GM19452 (cell line): ENCODE results near the gene NTN3.

Experiments
- ATAC-seq: cut with Tn5 transposase; IDR thresholded peaks from one replicate; pipeline ENCODE4 v1.9.1; 2021; ENCODE audit not compliant: unreplicated experiment

The NTN3 gene

DNA sequence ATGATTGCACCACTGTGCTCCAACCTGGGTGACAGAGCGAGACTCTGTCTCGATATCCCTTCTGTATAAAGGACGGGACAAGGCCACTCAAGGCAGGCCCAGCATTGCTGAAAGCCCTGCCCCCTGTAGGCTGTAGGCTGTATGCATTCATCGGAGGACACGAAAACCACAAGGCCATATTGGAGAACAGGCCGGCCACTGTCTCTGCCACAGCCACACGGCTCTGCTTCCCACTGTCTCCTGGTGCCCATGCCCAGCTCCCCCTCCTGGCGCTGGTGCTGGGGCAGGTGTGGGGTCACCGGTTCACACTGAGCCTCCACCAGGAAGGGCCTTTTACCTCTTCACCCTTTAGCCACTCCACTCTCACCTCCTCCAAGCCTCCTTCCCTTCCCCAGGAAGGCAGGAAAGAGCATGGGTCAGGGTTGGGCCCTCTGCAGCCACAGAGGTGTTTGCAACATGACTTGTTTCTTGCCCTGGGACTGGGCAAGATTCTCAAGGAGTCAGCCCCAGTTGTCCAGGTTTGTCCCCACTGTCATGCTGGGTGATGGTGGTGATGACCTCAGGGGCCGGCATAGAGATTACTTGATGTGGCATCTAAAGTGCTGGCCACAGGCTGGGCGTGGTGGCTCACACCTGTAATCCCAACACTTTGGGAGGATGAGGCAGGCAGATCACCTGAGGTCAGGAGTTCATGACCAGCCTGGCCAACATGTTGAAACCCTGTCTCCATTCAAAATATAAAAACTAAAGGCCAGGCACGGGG is 5.3 kb upstream of the NTN3 start:
- ATAC-seq: no peak

DNA sequence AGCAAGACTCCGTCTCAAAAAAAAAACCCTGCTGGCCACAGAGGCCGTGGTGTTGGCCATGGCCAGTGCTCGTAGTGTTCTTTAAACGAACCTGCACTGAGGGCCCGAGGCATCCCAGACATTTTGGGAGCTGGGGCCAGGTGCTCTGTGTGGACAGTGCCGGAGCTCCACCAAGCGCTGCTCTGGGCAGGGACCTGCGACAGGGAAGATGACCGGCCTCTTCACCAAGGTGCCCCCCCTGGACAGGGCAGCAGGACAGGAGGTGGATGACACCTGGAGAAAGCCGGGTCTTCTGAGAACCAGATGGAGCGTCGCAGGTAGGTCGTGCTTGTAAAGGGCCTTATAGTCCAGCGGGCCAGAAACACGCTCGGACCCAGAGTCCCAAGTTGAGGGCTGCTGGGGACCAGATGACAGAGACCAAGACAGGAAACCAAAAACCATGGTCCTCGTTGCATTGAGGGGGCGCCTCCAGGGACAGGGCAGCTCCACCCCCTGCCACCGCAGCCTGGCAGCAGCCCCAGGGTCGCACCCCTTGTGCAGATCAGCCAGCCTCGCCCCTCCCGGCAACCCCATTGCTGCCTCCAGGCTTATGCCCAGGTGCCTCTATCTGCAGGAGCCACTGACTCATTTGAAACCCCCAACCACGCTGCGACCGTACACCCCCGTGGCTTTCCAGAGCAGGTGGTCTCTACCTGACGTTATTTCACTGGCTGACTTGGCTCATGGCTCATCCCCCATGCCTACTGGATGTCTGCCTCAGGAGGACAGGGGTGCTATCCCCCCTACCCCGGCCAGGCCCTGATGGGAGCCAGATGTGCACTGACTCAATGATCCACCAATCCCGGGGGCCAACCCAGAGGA is 4.2 kb upstream of the NTN3 start:
- no peak for ATAC-seq

DNA sequence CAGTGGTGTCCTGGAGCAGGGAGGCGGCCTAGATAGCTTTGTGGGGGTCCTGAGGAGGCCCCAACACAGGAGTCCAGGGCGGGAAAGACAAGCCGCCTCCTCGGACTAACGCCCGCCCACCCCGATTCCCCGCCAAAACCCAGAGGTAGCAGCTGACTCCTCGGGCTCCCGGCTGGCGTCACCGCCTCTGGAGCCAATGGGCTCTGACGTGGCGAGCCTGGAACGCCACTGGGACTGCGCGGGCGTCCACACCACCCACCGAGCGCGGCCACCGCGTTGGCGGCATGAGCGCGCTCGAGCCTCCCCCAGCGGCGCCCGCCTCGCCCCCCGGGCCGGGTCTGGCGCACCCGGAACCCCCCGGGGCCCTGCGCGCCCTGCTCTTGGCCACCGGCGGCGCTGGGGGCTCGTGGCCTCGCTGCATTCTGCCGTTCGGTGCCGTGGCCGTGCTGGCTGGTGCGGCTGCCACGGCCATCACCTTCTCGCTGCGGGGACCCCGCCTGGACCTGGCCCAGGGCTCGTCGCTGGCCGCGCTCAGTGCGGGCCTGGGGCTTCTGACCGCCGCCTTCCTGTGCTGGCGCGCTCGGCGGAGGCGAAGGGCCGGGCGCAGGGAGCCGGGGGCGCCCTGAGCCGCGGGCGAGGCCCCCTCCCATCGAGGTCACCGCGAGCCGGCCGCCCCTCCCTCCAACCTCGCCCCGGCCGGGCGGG is 3.4 kb upstream of the NTN3 start:
- ATAC-seq: no peak

DNA sequence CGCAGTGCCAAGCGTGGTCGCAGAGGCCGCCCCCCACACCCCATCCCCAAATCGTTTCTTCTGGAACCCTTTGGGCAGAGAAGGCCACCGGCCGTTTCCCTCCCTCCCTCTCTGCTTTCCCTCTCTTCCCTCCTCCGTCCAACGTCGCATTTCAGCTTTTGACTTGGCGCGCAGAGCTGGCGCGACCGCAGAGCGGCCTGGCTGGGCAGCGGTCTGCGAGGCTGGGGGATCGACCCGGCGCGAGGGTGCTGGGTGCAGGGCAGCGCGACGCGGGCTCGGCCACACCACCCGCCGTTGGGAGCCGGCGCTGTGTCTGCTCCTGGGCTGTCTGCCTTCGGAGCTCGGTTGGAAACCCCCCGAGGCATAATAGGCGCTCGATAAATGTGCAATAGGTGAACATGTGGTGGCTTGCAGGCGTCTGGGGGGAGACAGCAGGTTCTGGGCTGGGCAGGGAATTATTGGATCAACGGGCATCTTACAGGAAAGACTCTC is 2.8 kb upstream of the NTN3 start:
- no peak for ATAC-seq

DNA sequence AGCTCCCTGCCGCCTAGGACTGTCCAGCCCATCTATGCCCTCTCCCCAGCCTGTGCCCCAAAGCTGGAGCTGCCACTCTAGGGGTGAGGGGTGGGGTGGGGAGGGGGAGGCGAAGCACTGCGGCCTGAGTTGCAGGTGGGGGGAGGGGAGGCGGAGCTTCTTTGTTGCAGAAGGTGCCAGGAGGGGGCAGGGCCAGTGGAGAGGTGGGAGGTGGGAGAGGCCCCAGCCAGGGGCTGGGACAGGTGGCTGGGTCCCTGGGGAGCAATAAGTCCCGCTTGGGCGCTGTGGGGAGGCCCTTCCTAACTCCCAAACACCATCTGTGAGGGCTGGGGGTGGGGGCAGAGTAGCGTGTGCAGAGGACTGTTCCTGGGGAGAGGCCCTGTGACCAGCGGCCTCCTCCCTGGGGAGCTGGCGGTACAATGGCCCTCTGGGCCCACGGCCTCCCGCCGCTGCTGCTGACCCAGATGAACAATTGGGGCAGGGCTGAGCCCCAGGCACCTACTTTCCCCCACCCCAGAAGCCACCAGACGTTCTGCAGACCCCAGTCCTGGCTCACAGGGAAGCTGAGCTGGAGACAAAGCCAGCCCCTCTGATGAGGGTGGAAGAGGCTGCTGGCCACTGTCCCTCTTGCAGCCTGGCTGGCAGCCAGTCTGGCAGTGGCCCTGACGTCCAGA is 2.2 kb upstream of the NTN3 start:
- no peak for ATAC-seq

DNA sequence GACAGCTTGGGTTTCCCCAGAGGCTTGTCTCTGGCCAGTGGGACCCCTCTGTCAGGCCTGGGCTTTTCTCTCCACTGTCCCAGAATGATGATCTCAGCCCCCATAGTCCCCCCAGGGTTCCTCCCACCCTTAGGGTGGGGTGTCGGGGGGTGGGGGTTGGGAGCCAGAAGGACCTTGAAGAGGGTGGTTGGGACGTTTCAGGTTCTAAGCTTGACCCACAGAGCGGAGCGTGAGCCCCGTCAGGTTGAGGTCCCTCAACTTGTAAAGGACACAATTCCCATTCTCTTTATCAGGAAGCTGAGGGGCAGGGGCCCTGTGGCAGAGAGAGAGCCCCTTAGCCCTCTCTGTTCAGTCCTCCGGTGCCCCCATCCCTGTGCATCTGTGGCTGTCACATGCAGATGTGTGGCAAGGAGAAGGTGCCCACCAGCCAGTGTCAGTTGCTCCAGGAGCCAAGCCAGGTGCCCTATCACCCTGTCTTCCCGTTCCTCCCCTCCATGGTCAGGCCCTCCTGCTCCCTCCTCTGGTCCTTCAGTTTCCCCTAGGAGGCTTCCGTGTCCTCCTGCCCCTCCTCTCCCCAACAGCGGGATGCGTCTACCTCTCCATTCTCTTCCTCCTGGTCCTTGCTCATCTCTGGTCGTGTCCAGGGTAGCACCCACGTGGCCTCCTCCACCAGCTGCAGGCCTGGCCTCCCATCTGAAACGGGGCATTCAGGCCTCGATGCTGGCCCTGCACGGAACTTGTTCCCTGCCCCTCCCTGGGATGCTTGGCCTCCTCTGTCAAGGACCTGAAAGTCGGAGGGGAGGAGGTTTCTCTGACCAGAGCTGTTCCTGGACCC is 1.5 kb upstream of the NTN3 start:
- no peak for ATAC-seq

DNA sequence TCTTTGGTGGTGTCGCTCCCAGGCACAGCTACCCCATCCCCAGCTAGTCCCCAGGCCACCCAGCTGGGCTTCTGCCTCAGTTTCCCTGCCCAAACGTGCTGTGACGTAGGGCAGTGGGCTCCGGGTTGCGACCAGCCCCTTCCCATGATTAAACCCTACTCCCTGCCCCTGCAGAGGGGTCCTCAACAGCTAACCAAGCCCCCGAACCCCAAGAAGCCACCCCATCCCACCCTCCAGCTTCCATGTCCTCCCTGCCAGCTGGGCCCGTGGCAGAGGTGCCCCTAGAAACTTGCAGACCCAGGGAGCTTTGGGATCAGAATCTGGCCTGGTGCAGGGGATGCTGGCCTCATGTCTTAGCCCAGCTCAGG is 879 bp upstream of the NTN3 start:
- no peak for ATAC-seq

DNA sequence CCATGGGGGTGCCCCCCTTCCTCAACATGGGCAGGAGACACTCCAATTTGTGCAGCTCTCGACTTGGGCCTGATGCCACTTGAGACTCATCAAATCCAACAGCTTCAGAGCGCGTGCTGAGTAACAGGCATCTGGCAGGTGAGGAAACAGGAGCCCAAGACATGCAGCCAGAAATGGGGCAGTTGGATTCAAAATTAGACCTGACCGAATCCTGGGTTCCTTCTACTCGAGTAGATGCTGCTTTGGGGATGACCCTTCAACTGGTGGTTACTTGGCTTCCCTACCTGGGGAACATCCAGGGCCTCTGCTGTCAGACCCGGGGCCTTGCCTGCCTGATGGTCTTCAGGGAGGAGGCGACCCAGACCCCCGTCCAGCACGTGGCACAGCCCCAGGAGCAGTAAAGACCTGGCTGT is 488 bp upstream of the NTN3 start:
- no peak for ATAC-seq

DNA sequence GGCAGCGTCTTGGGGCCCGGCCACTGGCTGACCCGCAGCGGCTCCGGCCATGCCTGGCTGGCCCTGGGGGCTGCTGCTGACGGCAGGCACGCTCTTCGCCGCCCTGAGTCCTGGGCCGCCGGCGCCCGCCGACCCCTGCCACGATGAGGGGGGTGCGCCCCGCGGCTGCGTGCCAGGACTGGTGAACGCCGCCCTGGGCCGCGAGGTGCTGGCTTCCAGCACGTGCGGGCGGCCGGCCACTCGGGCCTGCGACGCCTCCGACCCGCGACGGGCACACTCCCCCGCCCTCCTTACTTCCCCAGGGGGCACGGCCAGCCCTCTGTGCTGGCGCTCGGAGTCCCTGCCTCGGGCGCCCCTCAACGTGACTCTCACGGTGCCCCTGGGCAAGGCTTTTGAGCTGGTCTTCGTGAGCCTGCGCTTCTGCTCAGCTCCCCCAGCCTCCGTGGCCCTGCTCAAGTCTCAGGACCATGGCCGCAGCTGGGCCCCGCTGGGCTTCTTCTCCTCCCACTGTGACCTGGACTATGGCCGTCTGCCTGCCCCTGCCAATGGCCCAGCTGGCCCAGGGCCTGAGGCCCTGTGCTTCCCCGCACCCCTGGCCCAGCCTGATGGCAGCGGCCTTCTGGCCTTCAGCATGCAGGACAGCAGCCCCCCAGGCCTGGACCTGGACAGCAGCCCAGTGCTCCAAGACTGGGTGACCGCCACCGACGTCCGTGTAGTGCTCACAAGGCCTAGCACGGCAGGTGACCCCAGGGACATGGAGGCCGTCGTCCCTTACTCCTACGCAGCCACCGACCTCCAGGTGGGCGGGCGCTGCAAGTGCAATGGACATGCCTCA is 773 bp downstream of the NTN3 start:
- ATAC-seq: no peak

DNA sequence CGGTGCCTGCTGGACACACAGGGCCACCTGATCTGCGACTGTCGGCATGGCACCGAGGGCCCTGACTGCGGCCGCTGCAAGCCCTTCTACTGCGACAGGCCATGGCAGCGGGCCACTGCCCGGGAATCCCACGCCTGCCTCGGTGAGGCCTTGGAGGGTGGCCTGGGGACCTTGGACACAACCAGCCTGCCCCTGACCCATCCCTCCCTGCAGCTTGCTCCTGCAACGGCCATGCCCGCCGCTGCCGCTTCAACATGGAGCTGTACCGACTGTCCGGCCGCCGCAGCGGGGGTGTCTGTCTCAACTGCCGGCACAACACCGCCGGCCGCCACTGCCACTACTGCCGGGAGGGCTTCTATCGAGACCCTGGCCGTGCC is 1.4 kb downstream of the NTN3 start:
- no peak for ATAC-seq

DNA sequence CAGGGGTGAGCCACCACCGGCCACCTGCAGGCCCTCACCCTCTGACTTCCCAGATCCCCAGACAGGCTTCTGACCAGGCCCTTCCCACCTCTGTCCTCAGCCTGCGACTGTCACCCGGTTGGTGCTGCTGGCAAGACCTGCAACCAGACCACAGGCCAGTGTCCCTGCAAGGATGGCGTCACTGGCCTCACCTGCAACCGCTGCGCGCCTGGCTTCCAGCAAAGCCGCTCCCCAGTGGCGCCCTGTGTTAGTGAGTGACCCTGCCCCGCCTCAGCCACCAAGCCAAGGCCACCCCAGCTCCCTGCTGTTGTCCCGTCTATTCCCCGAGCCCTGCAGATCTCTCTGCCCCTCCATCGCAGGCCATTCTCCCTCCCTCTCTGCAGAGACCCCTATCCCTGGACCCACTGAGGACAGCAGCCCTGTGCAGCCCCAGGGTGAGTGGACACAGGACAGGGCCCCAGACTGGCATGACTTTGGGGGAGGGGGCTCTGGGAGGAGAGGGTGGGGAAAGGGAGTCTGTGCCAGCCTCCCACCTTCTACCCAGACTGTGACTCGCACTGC is 1.9 kb downstream of the NTN3 start:
- no peak for ATAC-seq

DNA sequence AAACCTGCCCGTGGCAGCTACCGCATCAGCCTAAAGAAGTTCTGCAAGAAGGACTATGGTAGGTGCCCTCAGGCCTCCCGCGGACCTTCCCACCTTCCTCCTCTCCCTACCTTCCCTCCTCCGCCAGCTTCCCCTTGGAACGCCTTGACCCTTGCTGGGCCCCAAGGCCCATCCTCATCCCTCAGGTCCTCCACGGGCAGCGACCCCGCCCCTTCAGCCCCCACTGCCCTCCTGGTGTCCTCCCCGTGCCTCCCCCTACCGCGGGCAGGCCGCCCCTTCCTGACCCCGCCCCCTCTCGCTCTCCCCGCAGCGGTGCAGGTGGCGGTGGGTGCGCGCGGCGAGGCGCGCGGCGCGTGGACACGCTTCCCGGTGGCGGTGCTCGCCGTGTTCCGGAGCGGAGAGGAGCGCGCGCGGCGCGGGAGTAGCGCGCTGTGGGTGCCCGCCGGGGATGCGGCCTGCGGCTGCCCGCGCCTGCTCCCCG is 2.4 kb downstream of the NTN3 start:
- ATAC-seq: peak; percentile 6

DNA sequence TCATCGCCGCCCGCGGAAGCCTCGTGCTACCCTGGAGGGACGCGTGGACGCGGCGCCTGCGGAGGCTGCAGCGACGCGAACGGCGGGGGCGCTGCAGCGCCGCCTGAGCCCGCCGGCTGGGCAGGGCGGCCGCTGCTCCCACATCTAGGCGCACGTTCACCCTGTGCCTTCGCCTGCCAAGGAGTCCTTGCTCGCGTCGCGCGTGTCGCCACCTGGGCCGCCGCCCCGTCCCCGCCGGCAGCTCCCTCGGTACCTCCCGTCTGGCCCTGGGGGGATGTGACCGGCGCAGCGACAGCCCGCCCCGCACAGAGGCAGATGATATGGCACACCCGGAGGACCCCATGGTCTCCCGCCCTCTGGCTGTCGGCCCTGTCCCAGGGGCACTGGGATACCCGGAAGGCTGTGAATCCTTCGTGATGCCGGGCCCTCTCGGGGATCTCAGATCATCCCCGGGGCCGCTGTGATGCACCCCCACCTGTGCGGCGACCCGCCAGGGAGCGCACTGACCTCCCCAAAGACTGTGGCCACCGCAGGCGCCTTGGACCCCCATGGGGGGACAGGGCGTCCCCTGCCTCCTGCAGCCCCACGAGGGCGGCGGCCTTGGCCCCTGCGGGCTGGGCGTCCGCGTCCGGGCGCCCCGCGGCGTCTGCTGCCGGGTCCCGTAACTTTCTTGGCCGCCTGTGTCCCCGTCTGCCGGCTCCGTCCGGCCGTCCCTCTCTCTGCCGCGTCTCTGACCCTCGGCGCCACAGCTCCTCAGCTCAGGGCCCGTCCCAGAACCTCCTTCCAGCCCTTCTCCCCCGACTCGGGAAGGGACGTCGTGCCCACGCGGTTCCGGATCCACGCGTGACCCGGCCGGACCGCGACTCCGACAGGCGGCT is 3.1 kb downstream of the NTN3 start:
- ATAC-seq: peak; percentile 29

DNA sequence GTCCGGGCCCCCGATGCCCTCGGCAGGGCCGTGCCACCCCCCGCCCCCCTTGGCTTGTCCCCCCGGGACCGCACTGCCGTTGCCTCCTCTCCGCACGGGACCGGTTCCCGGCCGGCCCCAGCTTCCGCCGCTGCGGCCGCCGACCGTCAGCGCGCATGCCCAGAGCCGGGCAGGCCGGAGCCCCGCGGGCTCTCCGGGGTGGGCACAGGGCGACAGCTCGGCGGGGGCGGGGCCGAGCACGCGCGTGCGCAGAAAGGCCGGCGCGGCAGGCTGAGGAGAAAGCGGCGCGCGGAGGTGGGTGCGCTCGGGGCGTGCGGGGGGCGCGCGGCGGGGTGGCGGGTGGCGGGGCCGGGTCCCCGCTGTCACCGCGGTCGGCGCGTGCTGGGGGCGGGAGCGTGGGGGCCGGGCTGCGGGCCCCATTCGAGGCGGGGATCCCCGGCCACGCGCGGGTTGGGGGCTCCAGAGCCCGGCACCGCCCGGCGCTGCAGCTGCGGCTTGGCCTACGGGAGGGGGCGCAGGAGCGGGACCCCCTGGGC is 3.8 kb downstream of the NTN3 start, which contains the start of gene TBC1D24:
Gene TBC1D24, plus strand, starts transcription at position 251 of the 536 bp plus-strand sequence. CDS start 21,022 bp downstream, outside the sequence.
- peak; percentile 56 for ATAC-seq

DNA sequence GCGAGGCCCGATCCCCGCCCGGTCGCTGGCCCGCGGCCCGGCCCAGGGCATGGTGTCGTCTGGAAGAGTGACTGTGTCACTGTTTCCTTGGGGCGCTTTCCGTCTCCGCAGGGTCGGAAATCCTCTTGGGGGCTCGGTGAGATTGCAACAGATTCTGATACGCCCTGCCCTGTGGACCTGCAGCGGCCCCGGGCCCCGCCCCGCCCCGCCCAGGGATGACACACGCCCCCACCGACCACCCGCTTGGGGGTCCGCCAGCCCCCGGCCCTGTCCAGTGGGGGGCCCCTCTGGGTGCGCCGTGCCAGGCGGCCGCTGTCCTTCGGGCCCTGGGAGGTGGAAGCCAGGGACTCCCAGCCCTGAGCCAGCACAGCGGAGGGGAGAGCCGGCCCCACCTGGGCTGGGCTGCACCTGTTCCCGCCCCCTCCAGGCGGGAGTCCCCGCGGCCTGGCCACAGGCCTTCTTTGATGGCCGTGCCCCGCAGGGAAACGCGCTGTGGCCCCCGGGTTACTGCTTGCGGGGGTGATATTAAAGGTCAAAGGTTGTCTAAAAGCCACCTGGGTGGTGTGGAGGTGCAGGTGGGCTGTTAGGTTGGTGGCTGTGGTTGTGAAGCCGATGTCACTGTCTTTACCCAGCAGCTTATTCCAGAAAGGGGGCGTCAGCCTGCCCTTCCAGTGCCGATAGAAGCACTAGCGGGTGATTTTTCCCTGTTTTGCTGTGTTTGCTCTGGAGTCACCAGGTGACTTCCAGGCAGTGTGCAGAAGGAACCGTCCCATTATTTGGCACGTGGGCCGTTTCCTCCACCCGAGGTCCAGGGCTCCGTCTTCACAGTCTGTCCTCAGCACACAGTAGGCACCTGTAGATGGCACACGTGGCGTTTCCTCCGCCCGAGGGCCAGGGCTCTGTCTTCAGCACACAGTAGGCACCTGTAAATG is 4.6 kb downstream of the NTN3 start:
- ATAC-seq: peak; percentile 3

DNA sequence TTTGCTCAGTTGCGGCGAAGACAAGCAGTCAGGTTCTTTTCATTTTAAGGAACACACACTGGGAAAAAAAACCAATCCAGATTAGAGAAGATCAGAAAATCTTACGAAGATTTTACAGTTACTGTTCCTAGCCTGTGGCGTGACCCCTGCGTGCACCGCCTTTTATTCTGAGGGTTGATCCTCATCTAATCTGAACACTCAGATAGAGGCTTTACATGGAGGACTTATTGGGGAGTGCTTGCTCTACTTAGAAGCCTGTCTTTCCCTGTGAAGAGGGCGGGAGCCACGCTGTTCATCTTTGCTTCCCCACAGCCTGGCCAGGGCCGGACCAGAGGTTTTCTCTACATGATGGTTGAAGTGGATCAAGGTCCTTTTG is 5.2 kb downstream of the NTN3 start:
- no peak for ATAC-seq
